H54 (cell line): ENCODE results near the gene CHD1L.
"Not testable (repeated sequence)": the region's sequence is repeated elsewhere in the genome, so short reads cannot be mapped to it uniquely, and the experiment has no call there.

Source experiments
- DNase-seq: peaks from one replicate; pipeline ENCODE4 v3.0.0; 2011; ENCODE audit warnings: low spot score, mixed read lengths; ENCODE audit not compliant: insufficient read length
- FAIRE-seq: peaks from 3 replicates; lab custom pipeline; 2011; peaks lifted over from hg19 to GRCh38; lab: Jason Lieb, UNC
- POLR2A ChIP-seq: IDR thresholded peaks from 2 replicates; pipeline ENCODE4 v1.6.1; 2011; ENCODE audit warnings: low read depth, mild to moderate bottlenecking, low read length

The CHD1L gene

GRCh38 chr1:147242449-147243227 is at the start of gene CHD1L:
CHD1L (plus strand) TSS chr1:147242684; CDS start chr1:147242704, 20 bp downstream.
- DNase-seq: peak; percentile 92
- peak; percentile 55; the same call in 1 of the 2 replicates for TF ChIP-seq POLR2A
- peak; percentile 23 for FAIRE-seq

GRCh38 chr1:147197324-147197723 is 45.2 kb upstream of the CHD1L start:
- DNase-seq, FAIRE-seq: not testable (repeated sequence)

GRCh38 chr1:147201276-147201675 is 41.2 kb upstream of the CHD1L start:
- FAIRE-seq (peak; percentile 82), DNase-seq (no peak)
- TF ChIP-seq POLR2A: no peak

GRCh38 chr1:147201786-147202185 is 40.7 kb upstream of the CHD1L start:
- no peak for TF ChIP-seq POLR2A
- FAIRE-seq (no peak), DNase-seq (no peak)

GRCh38 chr1:147202576-147202975 is 39.9 kb upstream of the CHD1L start:
- no peak for DNase-seq

GRCh38 chr1:147204080-147204479 is 38.4 kb upstream of the CHD1L start:
- no peak for DNase-seq
- FAIRE-seq: no peak
- no peak for TF ChIP-seq POLR2A

More at GRCh38 chr1:147202576-147202975, 39.9 kb upstream of the CHD1L start:
- peak; percentile 50 for FAIRE-seq
- TF ChIP-seq POLR2A: no peak

- no peak for TF ChIP-seq POLR2A
- DNase-seq: no peak
- FAIRE-seq: no peak
Measured at GRCh38 chr1:147207192-147207591, 35.3 kb upstream of the CHD1L start.

GRCh38 chr1:147208619-147209018 is 33.9 kb upstream of the CHD1L start:
- no peak for DNase-seq
- no peak for TF ChIP-seq POLR2A
- no peak for FAIRE-seq

GRCh38 chr1:147209825-147210821 is 32.4 kb upstream of the CHD1L start:
- TF ChIP-seq POLR2A: no peak
- DNase-seq (no peak), FAIRE-seq (no peak)

- FAIRE-seq: no peak
- TF ChIP-seq POLR2A: no peak
- no peak for DNase-seq
Measured at GRCh38 chr1:147210987-147211386, 31.5 kb upstream of the CHD1L start.

GRCh38 chr1:147211577-147211976 is 30.9 kb upstream of the CHD1L start:
- no peak for TF ChIP-seq POLR2A
- DNase-seq (no peak), FAIRE-seq (no peak)

GRCh38 chr1:147213271-147213670 is 29.2 kb upstream of the CHD1L start:
- FAIRE-seq: no peak
- TF ChIP-seq POLR2A: no peak
- DNase-seq: no peak

GRCh38 chr1:147214325-147214724 is 28.2 kb upstream of the CHD1L start:
- DNase-seq: no peak
- no peak for FAIRE-seq
- TF ChIP-seq POLR2A: no peak
